MM.1S (cell line): ENCODE data around the gene CCDC121.

ENCODE experiments used
- DNase-seq: peaks from one replicate; pipeline ENCODE4 v3.0.0-alpha.2; 2015
- H2AFZ ChIP-seq: fragments of 300-600 bp; sonication (generic); 2 replicates; pipeline ENCODE4 v1.6.0; 2016; ENCODE audit warnings: antibody characterized with exemption, low read length
- H3F3A ChIP-seq: fragments of 300-600 bp; sonication (generic); 2 replicates; pipeline ENCODE4 v1.6.1; 2016; ENCODE audit warnings: mild to moderate bottlenecking, antibody characterized with exemption, low read length, moderate library complexity, mixed read lengths; ENCODE audit not compliant: insufficient read depth
- H3K27ac ChIP-seq: fragments of 300-600 bp; sonication (generic); 2 replicates; pipeline ENCODE4 v1.5.1; 2016; ENCODE audit warnings: mild to moderate bottlenecking, low read length
- H3K27me3 ChIP-seq: fragments of 300-600 bp; sonication (generic); replicated peaks from 2 replicates; pipeline ENCODE4 v1.6.0; 2016; ENCODE audit warnings: low read length; ENCODE audit not compliant: insufficient read depth
- H3K36me3 ChIP-seq: fragments of 300-600 bp; sonication (generic); replicated peaks from 2 replicates; pipeline ENCODE4 v1.6.1; 2016; ENCODE audit warnings: mild to moderate bottlenecking, low read length, mixed read lengths; ENCODE audit not compliant: insufficient read depth
- H3K4me1 ChIP-seq: fragments of 300-600 bp; sonication (generic); 2 replicates; pipeline ENCODE4 v1.6.1; 2016; ENCODE audit warnings: low read length, mixed read lengths
- H3K4me2 ChIP-seq: fragments of 300-600 bp; sonication (generic); 2 replicates; pipeline ENCODE4 v1.6.0; 2016; ENCODE audit warnings: low read depth, low read length
- H3K4me3 ChIP-seq: fragments of 300-600 bp; sonication (generic); 2 replicates; pipeline ENCODE4 v1.5.1; 2016; ENCODE audit warnings: low read length, mixed read lengths
- H3K79me2 ChIP-seq: fragments of 300-600 bp; sonication (generic); 2 replicates; pipeline ENCODE4 v1.6.1; 2016; ENCODE audit warnings: mixed run types, low read length, mixed read lengths
- H3K9ac ChIP-seq: fragments of 300-600 bp; sonication (generic); 2 replicates; pipeline ENCODE4 v1.6.1; 2016; ENCODE audit warnings: low read length, mixed read lengths
- H3K9me2 ChIP-seq: fragments of 300-600 bp; sonication (generic); replicated peaks from 2 replicates; pipeline ENCODE4 v1.6.1; 2016; ENCODE audit warnings: mild to moderate bottlenecking, low read length, mixed read lengths; ENCODE audit not compliant: insufficient read depth
- H3K9me3 ChIP-seq: fragments of 300-600 bp; sonication (generic); replicated peaks from 2 replicates; pipeline ENCODE4 v1.6.1; 2016; ENCODE audit warnings: mild to moderate bottlenecking, low read length, mixed read lengths; ENCODE audit not compliant: insufficient read depth
- H4K20me1 ChIP-seq: fragments of 300-600 bp; sonication (generic); 2 replicates; pipeline ENCODE4 v1.6.1; 2016; ENCODE audit warnings: mild to moderate bottlenecking, low read length, moderate library complexity, mixed read lengths; ENCODE audit not compliant: insufficient read depth
- EZH2 ChIP-seq: fragments of 300-600 bp; sonication (generic); optimal IDR thresholded peaks from 2 replicates; pipeline ENCODE3; 2017; ENCODE audit warnings: low read depth, mild to moderate bottlenecking, antibody characterized with exemption, low read length, mixed read lengths
- EZH2phosphoT487 ChIP-seq: fragments of 300-600 bp; sonication (generic); IDR thresholded peaks from 2 replicates; pipeline ENCODE4 v1.6.1; 2018; ENCODE audit warnings: antibody characterized with exemption, low read length
- TF ChIP-seq, protein P1 (sequence below): fragments of 300-600 bp; sonication (generic); IDR thresholded peaks from 2 replicates; pipeline ENCODE4 v1.5.1; 2016; ENCODE audit warnings: antibody characterized with exemption, low read length, mixed read lengths

CCDC121 gene

GRCh38 chr2:27663285-27664153 lies 34.7 kb upstream of the CCDC121 start, which contains the start of the genes SLC4A1AP and SUPT7L:
TSS of gene SLC4A1AP (plus strand) at chr2:27663889. CDS start at chr2:27663915, 26 bp downstream.
TSS of gene SUPT7L (minus strand) at chr2:27663614. CDS start at chr2:27662192, 1,422 bp downstream.
- peak; percentile 80 for DNase-seq
- Histone ChIP-seq H3K4me1 (peaks cover 9% of the 10 kb centered on the region), H3K4me2 (peak within 1 kb of the TSS; percentile 83), H3K9me2 (no peaks in the 10 kb centered on the region), H3K4me3 (peak within 1 kb of the TSS; percentile 83), H3K27ac (peak within 1 kb of the TSS; percentile 73; the same call in 1 of the 2 replicates), H3K27me3 (no peaks in the 10 kb centered on the region), H3K9ac (peak within 1 kb of the TSS; percentile 77), H3F3A (no peaks in the 10 kb centered on the region), H3K36me3 (peaks cover 9% of the 10 kb centered on the region; the same call in 1 of the 2 replicates), H3K79me2 (peaks cover 36% of the 10 kb centered on the region), H4K20me1 (no peaks in the 10 kb centered on the region), H2AFZ (peak within 1 kb of the TSS; percentile 94), H3K9me3 (no peaks in the 10 kb centered on the region)
- TF ChIP-seq EZH2: no peak
- no peak for TF ChIP-seq EZH2phosphoT487
- TF ChIP-seq, protein P1, sequence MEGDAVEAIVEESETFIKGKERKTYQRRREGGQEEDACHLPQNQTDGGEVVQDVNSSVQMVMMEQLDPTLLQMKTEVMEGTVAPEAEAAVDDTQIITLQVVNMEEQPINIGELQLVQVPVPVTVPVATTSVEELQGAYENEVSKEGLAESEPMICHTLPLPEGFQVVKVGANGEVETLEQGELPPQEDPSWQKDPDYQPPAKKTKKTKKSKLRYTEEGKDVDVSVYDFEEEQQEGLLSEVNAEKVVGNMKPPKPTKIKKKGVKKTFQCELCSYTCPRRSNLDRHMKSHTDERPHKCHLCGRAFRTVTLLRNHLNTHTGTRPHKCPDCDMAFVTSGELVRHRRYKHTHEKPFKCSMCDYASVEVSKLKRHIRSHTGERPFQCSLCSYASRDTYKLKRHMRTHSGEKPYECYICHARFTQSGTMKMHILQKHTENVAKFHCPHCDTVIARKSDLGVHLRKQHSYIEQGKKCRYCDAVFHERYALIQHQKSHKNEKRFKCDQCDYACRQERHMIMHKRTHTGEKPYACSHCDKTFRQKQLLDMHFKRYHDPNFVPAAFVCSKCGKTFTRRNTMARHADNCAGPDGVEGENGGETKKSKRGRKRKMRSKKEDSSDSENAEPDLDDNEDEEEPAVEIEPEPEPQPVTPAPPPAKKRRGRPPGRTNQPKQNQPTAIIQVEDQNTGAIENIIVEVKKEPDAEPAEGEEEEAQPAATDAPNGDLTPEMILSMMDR: no peak

GRCh38 chr2:27661371-27661770 lies 32.6 kb upstream of the CCDC121 start:
- H3K27me3 ChIP-seq: no peaks in the 10 kb centered on the region
- no peaks in the 10 kb centered on the region for H3K9me2 ChIP-seq
- H3K36me3 ChIP-seq: peaks cover 9% of the 10 kb centered on the region; the same call in 1 of the 2 replicates
- no peaks in the 10 kb centered on the region for H3K9me3 ChIP-seq
- no peak overlapping the region for H2AFZ ChIP-seq
- H3K4me1 ChIP-seq: peaks cover 9% of the 10 kb centered on the region
- DNase-seq: no peak
- no peaks in the 10 kb centered on the region for H4K20me1 ChIP-seq
- H3K4me2 ChIP-seq: no peak overlapping the region
- H3F3A ChIP-seq: no peaks in the 10 kb centered on the region
- no peak overlapping the region for H3K9ac ChIP-seq
- no peak overlapping the region for H3K4me3 ChIP-seq
- H3K27ac ChIP-seq: no peak overlapping the region
- H3K79me2 ChIP-seq: peaks cover 40% of the 10 kb centered on the region
- no peak for TF ChIP-seq EZH2
- TF ChIP-seq EZH2phosphoT487: no peak
- TF ChIP-seq, protein P1: no peak

GRCh38 chr2:27655155-27655951 lies 26.5 kb upstream of the CCDC121 start:
- H2AFZ ChIP-seq: no peak overlapping the region
- H3K4me1 ChIP-seq: no peaks in the 10 kb centered on the region
- no peak overlapping the region for H3K4me3 ChIP-seq
- no peak for DNase-seq
- 0 out of 2 replicates have a peak, but pooled peaks cover 12% of the 10 kb centered on the region for H3K36me3 ChIP-seq
- no peaks in the 10 kb centered on the region for H3K9me3 ChIP-seq
- H3F3A ChIP-seq: no peaks in the 10 kb centered on the region
- TF ChIP-seq EZH2phosphoT487 (no peak), EZH2 (no peak)
- TF ChIP-seq, protein P1: no peak
- no peak overlapping the region for H3K27ac ChIP-seq
- H3K27me3 ChIP-seq: no peaks in the 10 kb centered on the region
- H3K9me2 ChIP-seq: no peaks in the 10 kb centered on the region
- no peak overlapping the region for H3K9ac ChIP-seq
- no peak overlapping the region for H3K4me2 ChIP-seq
- H4K20me1 ChIP-seq: no peaks in the 10 kb centered on the region
- 0 out of 2 replicates have a peak, but pooled peaks cover 4% of the 10 kb centered on the region for H3K79me2 ChIP-seq
